Uterus (tissue), 2 donors: ENCODE results near the gene SLC17A9.

Source experiments
- CTCF ChIP-seq, 4 experiments: fragments of 200-600 bp in 2 of 4; fragments of 450-650 bp in 2 of 4; sonication (generic) in 2 of 4; IDR thresholded peaks; one replicate each; pipeline ENCODE4 v1.5.1; 2016 to 2019; ENCODE audit warnings: antibody characterized with exemption in 4 of 4, mild to moderate bottlenecking in 2 of 4, moderate library complexity in 1 of 4
- POLR2A ChIP-seq, 2 donors: fragments of 450-650 bp; IDR thresholded peaks; one replicate each; pipeline ENCODE4 v1.6.1; 2016; ENCODE audit warnings: antibody characterized with exemption in 2 of 2, mild to moderate bottlenecking in 1 of 2, moderate library complexity in 1 of 2

- TF ChIP-seq POLR2A (IDR thresholded peaks at IDR 0.05) = no peak
- TF ChIP-seq CTCF (IDR thresholded peaks at IDR 0.05) = no peak
These were observed 10.1 kb upstream of the SLC17A9 start for GRCh38 chr20:62942456-62942855.
